Cardiac fibroblast (primary cell): Measurements from ENCODE around the gene TTYH3.
A peak's percentile ranks its signal among the peaks of the same experiment; 100 is the strongest.

Source experiments
- DNase-seq, 2 donors: peaks; one replicate each; pipeline versions ENCODE4 v3.0.0 to v3.0.0-alpha.2; 2010; ENCODE audit warnings: low read depth in 2 of 2
- H3K4me3 ChIP-seq, 2 donors: replicated peaks in 1 of 2; 1 replicate in 1 of 2; 2 replicates in 1 of 2; pipeline ENCODE4 v1.5.1; 2011; ENCODE audit warnings: low read depth in 2 of 2, low read length in 2 of 2, mild to moderate bottlenecking in 2 of 2, moderate library complexity in 1 of 2
- CTCF ChIP-seq: IDR thresholded peaks from one replicate; pipeline ENCODE4 v1.5.1; 2011; ENCODE audit warnings: low read depth, mild to moderate bottlenecking, low read length, inconsistent platforms

Gene TTYH3

GRCh38 chr7:2646680-2647571 is 15.1 kb downstream of the TTYH3 start:
- no peak overlapping the region for H3K4me3 ChIP-seq
- TF ChIP-seq CTCF: no peak
- no peak for DNase-seq

DNA sequence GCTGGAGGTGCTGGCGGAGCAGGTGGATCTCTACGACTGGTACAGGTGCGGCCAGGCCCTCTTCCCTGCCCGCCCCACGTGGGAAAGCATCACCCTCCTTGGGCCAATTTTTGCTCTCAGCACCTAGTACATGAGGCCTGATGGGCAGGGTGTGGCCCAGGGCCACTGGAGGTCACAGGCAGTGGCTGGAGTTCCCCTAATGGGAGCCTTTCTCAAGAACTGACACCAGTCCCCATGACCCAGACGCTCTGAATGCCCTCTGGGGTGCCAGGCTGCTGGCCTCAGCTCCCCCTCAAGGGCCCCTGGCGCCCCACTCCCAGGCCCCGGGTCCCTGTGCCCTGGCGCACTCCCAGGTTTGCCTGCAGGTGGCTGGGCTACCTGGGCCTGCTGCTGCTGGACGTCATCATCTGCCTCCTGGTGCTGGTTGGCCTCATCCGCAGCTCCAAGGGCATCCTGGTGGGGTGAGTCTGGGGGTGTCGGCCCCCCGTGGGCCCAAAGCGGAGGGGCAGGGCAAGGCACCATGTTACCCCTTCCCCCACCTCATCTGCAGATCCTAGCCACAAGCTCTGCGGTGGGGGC is 15.9 kb downstream of the TTYH3 start:
- no peak for DNase-seq

DNA sequence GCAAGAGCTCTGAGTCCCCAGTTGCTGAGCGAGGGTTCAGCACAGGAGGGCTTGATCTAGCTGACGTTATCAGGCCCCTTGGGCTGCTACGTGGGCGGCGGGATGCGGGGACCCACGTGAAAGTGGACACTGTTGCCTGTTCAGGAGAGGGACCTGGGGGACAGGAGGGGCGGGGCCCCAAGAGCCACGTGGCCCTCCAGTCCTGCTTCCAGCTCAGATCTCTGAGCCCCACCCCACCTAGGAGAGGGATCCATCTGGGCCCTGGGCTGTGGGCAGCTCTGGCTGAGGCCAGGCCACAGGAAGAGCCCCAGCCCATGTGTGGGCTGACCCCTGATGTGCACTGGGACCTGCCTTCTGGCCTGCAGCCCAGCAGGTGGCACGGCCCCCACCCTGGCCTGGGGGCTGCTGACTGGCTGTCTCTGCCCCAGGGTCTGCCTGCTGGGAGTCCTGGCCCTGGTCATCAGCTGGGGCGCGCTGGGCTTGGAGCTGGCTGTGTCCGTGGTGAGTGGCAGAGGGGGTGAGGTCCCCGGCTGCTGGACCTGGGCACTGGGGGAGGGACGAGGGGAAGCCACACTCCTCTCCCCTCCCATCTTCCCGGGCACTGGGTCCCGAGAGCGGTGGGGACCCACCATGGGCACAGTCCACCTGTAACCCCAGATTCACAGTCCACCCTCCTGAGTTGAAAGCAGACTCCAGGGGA is 17.5 kb downstream of the TTYH3 start:
- TF ChIP-seq CTCF: no peak
- no peak overlapping the region for H3K4me3 ChIP-seq
- no peak for DNase-seq

More for the DNA sequence above, 15.9 kb downstream of the TTYH3 start:
- no peak overlapping the region for H3K4me3 ChIP-seq
- TF ChIP-seq CTCF: no peak

DNA sequence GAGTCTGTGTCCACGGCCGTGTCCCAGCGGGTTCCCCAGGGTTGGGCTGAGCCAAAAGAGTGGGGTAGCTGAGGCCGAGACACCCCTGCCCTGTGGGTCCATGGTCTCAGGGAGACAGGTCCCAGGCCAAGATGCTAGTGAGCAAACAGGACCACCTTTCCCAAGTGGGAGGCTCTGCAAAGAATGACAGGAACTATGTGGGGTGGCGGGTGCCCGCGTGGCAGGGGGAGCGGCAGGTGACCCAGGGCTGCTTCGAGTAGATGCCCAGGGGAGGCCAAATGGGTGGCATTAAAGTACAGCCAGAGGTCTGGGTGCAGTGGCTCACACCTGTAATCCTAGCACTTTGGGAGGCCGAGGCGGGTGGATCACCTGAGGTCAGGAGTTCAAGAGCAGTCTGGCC is 18.2 kb downstream of the TTYH3 start:
- TF ChIP-seq CTCF: no peak
- DNase-seq: no peak
- H3K4me3 ChIP-seq: no peak overlapping the region

GRCh38 chr7:2650451-2650850 is 18.7 kb downstream of the TTYH3 start:
- no peak overlapping the region for H3K4me3 ChIP-seq
- no peak for DNase-seq
- TF ChIP-seq CTCF: no peak

DNA sequence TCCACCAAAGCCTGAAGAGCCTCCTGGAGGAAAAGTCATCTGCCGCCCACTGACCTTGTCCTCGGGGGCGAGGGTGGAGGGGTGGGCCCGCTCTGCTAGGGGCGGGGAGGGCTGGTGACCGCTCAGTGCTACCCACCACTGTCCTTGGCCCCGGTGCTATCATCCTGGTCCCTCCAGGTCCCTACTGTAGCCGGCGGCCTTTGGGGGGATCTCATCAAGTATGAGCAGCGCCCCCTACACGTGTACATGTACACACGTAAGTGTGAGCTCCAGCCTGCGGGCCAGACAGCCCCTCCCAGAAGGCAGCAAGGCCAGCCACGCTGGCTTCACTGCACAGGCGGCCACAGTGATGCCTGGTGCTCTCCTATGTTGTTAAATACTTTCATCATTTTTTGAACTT is 19.6 kb downstream of the TTYH3 start:
- no peak for TF ChIP-seq CTCF
- no peak overlapping the region for H3K4me3 ChIP-seq
- DNase-seq: peak; percentile 20 to 38
